Measurements from ENCODE around the gene VILL.

DNA sequence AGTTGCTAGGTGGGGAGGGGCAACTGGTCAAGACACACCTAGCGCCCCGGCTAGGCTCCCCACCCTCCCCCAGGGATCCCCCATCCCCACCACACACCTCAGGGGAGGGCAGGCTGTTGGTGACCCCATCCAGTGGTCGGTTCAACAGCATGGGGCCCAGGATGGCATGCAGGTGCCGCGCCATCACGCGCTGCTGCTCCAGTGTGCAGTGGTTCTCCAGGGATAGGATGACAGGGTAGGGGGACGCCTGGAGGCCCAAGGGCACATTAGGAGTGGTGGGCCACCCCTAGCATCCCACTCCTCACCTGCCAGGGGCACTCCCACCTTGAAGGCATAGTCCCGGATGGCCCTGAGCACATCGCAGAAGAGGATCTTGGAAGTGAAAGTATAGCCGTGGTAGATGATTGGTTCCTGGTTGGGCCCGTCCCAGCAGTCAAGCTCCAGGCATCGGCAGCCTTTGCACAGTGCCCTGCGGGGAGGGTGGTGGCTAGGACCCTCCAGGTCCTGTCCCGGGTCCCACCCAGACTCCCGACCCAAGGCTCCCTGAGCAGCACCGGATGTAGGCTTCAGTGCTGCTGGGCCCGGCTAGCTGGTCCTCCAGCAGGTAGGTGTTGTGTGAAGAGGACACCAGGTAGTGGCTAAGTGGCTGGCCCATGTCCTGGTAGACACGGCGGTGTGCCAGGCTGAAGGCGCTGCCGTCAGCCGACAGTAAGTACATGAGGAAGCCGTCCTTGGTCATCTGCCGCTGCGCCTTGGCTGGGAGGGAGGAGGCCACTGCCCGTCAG is 19.4 kb downstream of the VILL start:
- TF ChIP-seq EP300 (IDR thresholded peaks at IDR 0.05; ENCODE audit: borderline replicate concordance), result no peak
- TF ChIP-seq TAF1 (IDR thresholded peaks at IDR 0.05; ENCODE audit: low read depth), result no peak
- no peak for TF ChIP-seq NFIC (IDR thresholded peaks at IDR 0.05)
- TF ChIP-seq, protein P1, sequence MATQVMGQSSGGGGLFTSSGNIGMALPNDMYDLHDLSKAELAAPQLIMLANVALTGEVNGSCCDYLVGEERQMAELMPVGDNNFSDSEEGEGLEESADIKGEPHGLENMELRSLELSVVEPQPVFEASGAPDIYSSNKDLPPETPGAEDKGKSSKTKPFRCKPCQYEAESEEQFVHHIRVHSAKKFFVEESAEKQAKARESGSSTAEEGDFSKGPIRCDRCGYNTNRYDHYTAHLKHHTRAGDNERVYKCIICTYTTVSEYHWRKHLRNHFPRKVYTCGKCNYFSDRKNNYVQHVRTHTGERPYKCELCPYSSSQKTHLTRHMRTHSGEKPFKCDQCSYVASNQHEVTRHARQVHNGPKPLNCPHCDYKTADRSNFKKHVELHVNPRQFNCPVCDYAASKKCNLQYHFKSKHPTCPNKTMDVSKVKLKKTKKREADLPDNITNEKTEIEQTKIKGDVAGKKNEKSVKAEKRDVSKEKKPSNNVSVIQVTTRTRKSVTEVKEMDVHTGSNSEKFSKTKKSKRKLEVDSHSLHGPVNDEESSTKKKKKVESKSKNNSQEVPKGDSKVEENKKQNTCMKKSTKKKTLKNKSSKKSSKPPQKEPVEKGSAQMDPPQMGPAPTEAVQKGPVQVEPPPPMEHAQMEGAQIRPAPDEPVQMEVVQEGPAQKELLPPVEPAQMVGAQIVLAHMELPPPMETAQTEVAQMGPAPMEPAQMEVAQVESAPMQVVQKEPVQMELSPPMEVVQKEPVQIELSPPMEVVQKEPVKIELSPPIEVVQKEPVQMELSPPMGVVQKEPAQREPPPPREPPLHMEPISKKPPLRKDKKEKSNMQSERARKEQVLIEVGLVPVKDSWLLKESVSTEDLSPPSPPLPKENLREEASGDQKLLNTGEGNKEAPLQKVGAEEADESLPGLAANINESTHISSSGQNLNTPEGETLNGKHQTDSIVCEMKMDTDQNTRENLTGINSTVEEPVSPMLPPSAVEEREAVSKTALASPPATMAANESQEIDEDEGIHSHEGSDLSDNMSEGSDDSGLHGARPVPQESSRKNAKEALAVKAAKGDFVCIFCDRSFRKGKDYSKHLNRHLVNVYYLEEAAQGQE (IDR thresholded peaks at IDR 0.05; ENCODE audit: low read depth), result no peak
- no peak for TF ChIP-seq MAX (IDR thresholded peaks at IDR 0.05)
- TF ChIP-seq FOXM1 (IDR thresholded peaks at IDR 0.05; ENCODE audit: borderline replicate concordance, low read depth), result no peak
- TF ChIP-seq ZBTB7A (IDR thresholded peaks at IDR 0.05; ENCODE audit: low read depth), result no peak
- no peak for TF ChIP-seq TCF12 (IDR thresholded peaks at IDR 0.05; ENCODE audit: low read depth)
- no peak for TF ChIP-seq EGR1 (IDR thresholded peaks at IDR 0.05)
